ENCODE measurements around the gene TRAPPC10. TPM values are rescaled to one million over a fixed set of nuclear protein-coding genes. Genes with fewer than 3 reads are reported as not detected.

Gene TRAPPC10
- total RNA-seq, 1 donor from 2014 or later, result 31.3 TPM

- DNase-seq (ENCODE audit: low read depth), result no peak
Observed at GRCh38 chr21:43983390-43983789, 28.7 kb upstream of the TRAPPC10 start.

GRCh38 chr21:43983860-43984420 lies 28.2 kb upstream of the TRAPPC10 start:
- no peak for DNase-seq (ENCODE audit: low read depth)

- DNase-seq (ENCODE audit: low read depth), result peak; percentile 45
Observed at GRCh38 chr21:43984905-43985689, 27.0 kb upstream of the TRAPPC10 start.

- no peak for DNase-seq (ENCODE audit: low read depth)
Observed at GRCh38 chr21:43985690-43986251, 26.3 kb upstream of the TRAPPC10 start.

GRCh38 chr21:43986544-43987451 lies 25.3 kb upstream of the TRAPPC10 start:
- DNase-seq (ENCODE audit: low read depth), result no peak

GRCh38 chr21:43987509-43987908 lies 24.6 kb upstream of the TRAPPC10 start:
- no peak for DNase-seq (ENCODE audit: low read depth)

- no peak for DNase-seq (ENCODE audit: low read depth)
Observed at GRCh38 chr21:43988016-43988415, 24.1 kb upstream of the TRAPPC10 start.

GRCh38 chr21:43988506-43989230 lies 23.4 kb upstream of the TRAPPC10 start:
- DNase-seq (ENCODE audit: low read depth), result no peak

- DNase-seq (ENCODE audit: low read depth), result no peak
Observed at GRCh38 chr21:43989401-43989800, 22.7 kb upstream of the TRAPPC10 start.

GRCh38 chr21:43991447-43991991 lies 20.6 kb upstream of the TRAPPC10 start:
- DNase-seq (ENCODE audit: low read depth), result no peak

GRCh38 chr21:43992121-43992520 lies 20.0 kb upstream of the TRAPPC10 start:
- no peak for DNase-seq (ENCODE audit: low read depth)

GRCh38 chr21:43993420-43993934 lies 18.6 kb upstream of the TRAPPC10 start:
- DNase-seq (ENCODE audit: low read depth), result no peak

GRCh38 chr21:43994085-43994484 lies 18.0 kb upstream of the TRAPPC10 start:
- DNase-seq (ENCODE audit: low read depth), result no peak

- DNase-seq (ENCODE audit: low read depth), result no peak
Observed at GRCh38 chr21:43994646-43995045, 17.5 kb upstream of the TRAPPC10 start.

- DNase-seq (ENCODE audit: low read depth), result no peak
Observed at GRCh38 chr21:43995521-43996105, 16.5 kb upstream of the TRAPPC10 start.

GRCh38 chr21:43997766-43998742 lies 14.1 kb upstream of the TRAPPC10 start:
- no peak for DNase-seq (ENCODE audit: low read depth)

- DNase-seq (ENCODE audit: low read depth), result no peak
Observed at GRCh38 chr21:44000360-44000759, 11.7 kb upstream of the TRAPPC10 start.

GRCh38 chr21:44002511-44002910 lies 9.6 kb upstream of the TRAPPC10 start:
- DNase-seq (ENCODE audit: low read depth), result no peak

- DNase-seq (ENCODE audit: low read depth), result no peak
Observed at GRCh38 chr21:44003307-44003966, 8.7 kb upstream of the TRAPPC10 start.

Measured in renal cortical epithelial cell (primary cell).